Osteocyte (in vitro differentiated cells): ENCODE results near the gene CPN1. TPM values are rescaled to one million over a fixed set of nuclear protein-coding genes. Genes with fewer than 3 reads are reported as not detected.

Experiments
- DNase-seq: peaks from one replicate; pipeline ENCODE4 v3.0.0; 2021; ENCODE audit warnings: mixed read lengths; ENCODE audit not compliant: unreplicated experiment; ENCODE audit errors: extremely low spot score
- H3K27ac Mint-ChIP-seq: one replicate; pipeline ENCODE4 v1.8.0; 2021; ENCODE audit warnings: mild to moderate bottlenecking, mixed read lengths; ENCODE audit not compliant: unreplicated experiment
- H3K27me3 Mint-ChIP-seq: one replicate; pipeline ENCODE4 v1.8.0; 2021; ENCODE audit warnings: mixed read lengths; ENCODE audit not compliant: unreplicated experiment
- H3K36me3 Mint-ChIP-seq: one replicate; pipeline ENCODE4 v1.8.0; 2021; ENCODE audit warnings: mixed read lengths; ENCODE audit not compliant: unreplicated experiment
- H3K4me1 Mint-ChIP-seq: one replicate; pipeline ENCODE4 v1.8.0; 2021; ENCODE audit warnings: mixed read lengths; ENCODE audit not compliant: unreplicated experiment
- H3K4me3 Mint-ChIP-seq: one replicate; pipeline ENCODE4 v1.8.0; 2021; ENCODE audit warnings: mild to moderate bottlenecking, moderate library complexity, mixed read lengths; ENCODE audit not compliant: unreplicated experiment
- H3K9me3 Mint-ChIP-seq: one replicate; pipeline ENCODE4 v1.8.0; 2021; ENCODE audit warnings: mixed read lengths; ENCODE audit not compliant: unreplicated experiment
- total RNA-seq: library from RNA; stranded (reverse); gene quantifications from 2 replicates; pipeline ENCODE4 v1.2.1, GENCODE V29; 2021
- TF ChIP-seq, protein P1 (sequence below): fragments of 200-600 bp; sonication (generic); IDR thresholded peaks from 2 replicates; pipeline ENCODE4 v1.5.0; 2021; ENCODE audit warnings: antibody characterized with exemption, mild to moderate bottlenecking, moderate library complexity

Gene CPN1
- total RNA-seq, 1 donor from 2014 or later: not detected

DNA sequence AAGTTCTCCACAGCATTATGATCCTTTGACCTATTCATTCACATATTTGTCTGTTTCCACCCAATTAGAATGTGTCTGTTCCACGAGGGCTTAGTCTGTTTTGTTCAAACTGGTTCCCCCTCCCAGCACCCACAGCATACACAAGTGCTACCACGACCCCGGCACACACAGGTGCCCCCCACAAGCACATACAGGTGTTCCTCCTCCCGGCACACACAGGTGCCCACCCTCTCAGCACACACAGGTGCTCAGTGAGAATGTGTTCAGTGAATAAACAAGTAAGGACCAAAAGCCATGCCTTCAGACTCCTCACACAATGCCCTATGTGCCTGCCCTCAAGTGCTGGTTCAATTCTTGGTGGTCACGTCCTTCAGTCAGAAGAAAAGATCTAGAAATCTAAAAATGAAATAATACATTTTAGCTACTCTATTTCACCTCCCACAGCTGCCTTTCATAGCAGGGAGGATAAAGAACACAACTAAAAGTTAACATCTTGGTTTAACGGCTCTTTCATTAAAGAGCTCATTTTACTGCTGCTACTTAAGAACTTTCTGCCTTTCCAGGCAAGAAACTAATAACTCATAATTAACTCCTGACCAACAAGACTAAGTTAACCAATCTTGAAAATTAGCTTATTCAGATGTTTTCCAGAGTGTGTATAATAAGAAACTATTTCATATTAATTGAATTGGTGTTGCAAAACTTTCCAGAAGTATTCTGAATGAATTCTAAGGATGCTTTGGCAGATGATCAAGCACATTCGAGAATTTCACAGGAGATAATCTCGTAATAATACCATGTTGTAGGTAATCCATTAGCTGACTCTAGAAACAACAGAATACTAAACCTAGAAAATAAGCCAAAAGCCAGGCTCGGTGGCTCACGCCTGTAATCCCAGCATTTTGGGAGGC lies 74.2 kb downstream of the CPN1 start:
- Mint-ChIP-seq H3K27me3 (no peaks in the 10 kb centered on the region), H3K27ac (peak overlapping the region; percentile 97), H3K36me3 (no peaks in the 10 kb centered on the region), H3K4me1 (peaks cover 64% of the 10 kb centered on the region), H3K9me3 (no peaks in the 10 kb centered on the region), H3K4me3 (peak overlapping the region; percentile 90)
- TF ChIP-seq, protein P1, sequence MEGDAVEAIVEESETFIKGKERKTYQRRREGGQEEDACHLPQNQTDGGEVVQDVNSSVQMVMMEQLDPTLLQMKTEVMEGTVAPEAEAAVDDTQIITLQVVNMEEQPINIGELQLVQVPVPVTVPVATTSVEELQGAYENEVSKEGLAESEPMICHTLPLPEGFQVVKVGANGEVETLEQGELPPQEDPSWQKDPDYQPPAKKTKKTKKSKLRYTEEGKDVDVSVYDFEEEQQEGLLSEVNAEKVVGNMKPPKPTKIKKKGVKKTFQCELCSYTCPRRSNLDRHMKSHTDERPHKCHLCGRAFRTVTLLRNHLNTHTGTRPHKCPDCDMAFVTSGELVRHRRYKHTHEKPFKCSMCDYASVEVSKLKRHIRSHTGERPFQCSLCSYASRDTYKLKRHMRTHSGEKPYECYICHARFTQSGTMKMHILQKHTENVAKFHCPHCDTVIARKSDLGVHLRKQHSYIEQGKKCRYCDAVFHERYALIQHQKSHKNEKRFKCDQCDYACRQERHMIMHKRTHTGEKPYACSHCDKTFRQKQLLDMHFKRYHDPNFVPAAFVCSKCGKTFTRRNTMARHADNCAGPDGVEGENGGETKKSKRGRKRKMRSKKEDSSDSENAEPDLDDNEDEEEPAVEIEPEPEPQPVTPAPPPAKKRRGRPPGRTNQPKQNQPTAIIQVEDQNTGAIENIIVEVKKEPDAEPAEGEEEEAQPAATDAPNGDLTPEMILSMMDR: no peak
- DNase-seq: no peak

DNA sequence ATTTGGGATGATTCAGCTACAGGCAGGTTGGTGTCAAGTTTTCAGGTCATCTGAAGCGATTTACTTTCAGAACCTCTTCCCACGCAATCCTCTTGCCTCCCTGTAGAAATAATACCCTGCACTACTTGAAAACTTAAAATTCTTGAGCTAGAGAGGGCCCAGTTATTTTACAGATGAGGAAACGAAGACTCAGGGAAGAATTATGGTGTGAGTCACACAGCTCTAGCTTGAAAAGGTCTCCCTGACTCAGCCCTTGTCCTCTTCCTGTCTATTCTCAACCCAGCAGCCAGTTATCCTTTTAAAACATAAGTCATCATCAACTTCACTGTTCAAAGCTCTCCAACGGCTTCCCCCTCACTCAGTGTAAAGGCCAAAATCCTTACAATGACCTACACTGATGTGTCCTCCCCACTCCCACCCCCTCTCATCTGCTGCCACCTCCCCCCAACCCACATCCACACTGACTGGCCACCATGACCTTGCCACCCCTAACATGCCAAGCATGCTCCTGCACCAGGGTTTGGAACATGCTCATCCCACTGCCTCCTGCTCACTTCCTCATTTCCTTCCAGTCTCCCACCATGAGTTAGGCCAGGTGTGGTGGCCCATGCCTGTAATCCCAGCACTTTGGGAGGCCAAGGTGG lies 75.3 kb downstream of the CPN1 start:
- Mint-ChIP-seq H3K27me3 (no peaks in the 10 kb centered on the region), H3K4me1 (peaks cover 75% of the 10 kb centered on the region), H3K36me3 (no peaks in the 10 kb centered on the region), H3K4me3 (peak overlapping the region; percentile 63), H3K27ac (peak overlapping the region; percentile 97), H3K9me3 (no peaks in the 10 kb centered on the region)
- DNase-seq: no peak
- TF ChIP-seq, protein P1: no peak

DNA sequence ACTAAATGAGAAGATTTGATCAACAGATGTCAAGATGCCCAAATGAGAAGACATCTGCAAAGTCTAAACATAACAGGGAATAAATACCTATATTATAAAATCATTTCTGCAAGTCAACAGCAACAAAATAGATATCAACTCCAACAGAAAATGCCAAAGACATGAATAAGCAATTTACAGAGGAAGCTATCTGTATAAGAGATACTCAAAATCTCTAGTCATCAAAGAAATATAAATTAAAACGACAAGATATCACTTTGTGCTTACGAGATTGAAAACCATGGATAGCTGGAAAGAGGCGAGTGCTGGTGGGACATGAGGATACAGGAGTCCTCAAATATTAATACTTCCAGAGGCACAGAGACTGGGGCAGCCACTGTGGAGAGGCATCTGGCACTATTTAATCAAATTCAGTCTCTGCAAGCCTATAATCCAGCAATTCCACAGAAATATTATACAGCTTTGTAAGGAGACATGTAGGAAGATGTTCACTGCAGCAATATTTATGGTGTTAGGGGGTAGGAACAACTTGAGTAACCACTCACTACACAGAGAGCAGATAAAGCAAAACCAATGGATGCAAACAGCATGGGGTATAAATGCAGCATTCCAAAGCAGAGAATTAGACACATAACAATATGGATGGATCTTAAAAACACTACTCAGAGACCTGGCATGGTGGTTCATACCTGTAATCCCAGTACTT lies 76.7 kb downstream of the CPN1 start:
- no peak overlapping the region for H3K4me3 Mint-ChIP-seq
- H3K27me3 Mint-ChIP-seq: no peaks in the 10 kb centered on the region
- TF ChIP-seq, protein P1: no peak
- H3K36me3 Mint-ChIP-seq: peaks cover 3% of the 10 kb centered on the region
- H3K4me1 Mint-ChIP-seq: peaks cover 78% of the 10 kb centered on the region
- no peak for DNase-seq
- peak overlapping the region; percentile 97 for H3K27ac Mint-ChIP-seq
- H3K9me3 Mint-ChIP-seq: no peaks in the 10 kb centered on the region

DNA sequence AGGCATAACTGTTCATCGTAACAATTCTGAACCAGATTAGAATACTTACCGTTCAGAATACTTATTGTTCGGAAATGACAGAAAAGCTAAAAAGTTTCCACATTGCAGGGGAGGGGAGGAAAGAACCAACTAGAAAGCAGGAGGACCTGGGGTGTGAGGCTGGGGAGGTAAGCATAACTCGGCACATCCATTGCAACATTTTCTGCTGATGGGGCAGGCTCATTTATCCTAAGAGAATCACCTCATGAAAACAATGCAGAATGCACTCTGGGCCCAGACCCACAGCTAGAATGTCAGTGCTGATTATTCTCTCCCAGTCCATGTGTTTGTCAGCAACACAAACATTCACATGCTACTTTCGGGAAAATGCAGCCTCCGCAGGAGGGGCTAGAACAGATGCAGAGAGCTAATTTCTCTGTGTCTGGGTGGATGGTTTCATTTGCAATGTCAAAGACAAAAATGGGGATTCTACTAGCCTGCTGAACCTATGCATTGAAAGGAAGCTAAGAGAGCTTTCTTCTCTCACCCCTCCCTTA lies 81.5 kb downstream of the CPN1 start:
- Mint-ChIP-seq H3K4me1 (peaks cover 76% of the 10 kb centered on the region), H3K4me3 (no peak overlapping the region), H3K27ac (no peak overlapping the region), H3K27me3 (no peaks in the 10 kb centered on the region), H3K9me3 (no peaks in the 10 kb centered on the region), H3K36me3 (peaks cover 8% of the 10 kb centered on the region)
- DNase-seq: no peak
- TF ChIP-seq, protein P1: no peak
